GM23338 (cell line): ENCODE results near the gene ADAP1.

ENCODE experiments used
- CREB1 ChIP-seq: fragments of 250-450 bp; sonication (Bioruptor Pico); IDR thresholded peaks from 2 replicates; pipeline ENCODE4 v1.5.0; 2020; ENCODE audit warnings: low read depth, mild to moderate bottlenecking, moderate library complexity
- CTCF ChIP-seq, 2 experiments: fragments of 200-600 bp in 1 of 2; sonication (generic) in 1 of 2; conservative IDR thresholded peaks; 2 replicates each; pipeline versions ENCODE4 v1.5.1 to v1.6.1; 2016 to 2017; ENCODE audit warnings: antibody characterized with exemption in 2 of 2, low read depth in 2 of 2, mild to moderate bottlenecking in 2 of 2, moderate library complexity in 1 of 2
- EZH2 ChIP-seq: fragments of 200-600 bp; sonication (generic); IDR thresholded peaks from one replicate; pipeline ENCODE4 v1.8.0; 2017; ENCODE audit warnings: antibody characterized with exemption, mild to moderate bottlenecking, low read depth; ENCODE audit not compliant: unreplicated experiment
- EZH2phosphoT487 ChIP-seq: fragments of 200-600 bp; sonication (generic); IDR thresholded peaks from one replicate; pipeline ENCODE4 v1.8.1; 2018; ENCODE audit warnings: antibody characterized with exemption; ENCODE audit not compliant: unreplicated experiment
- JUNB ChIP-seq: IDR thresholded peaks from one replicate; pipeline ENCODE4 v1.6.1; 2016; ENCODE audit warnings: antibody characterized with exemption; ENCODE audit not compliant: unreplicated experiment
- POLR2AphosphoS5 ChIP-seq: IDR thresholded peaks from 2 replicates; pipeline ENCODE4 v1.6.1; 2016; ENCODE audit warnings: antibody characterized with exemption, low read depth
- REST ChIP-seq: IDR thresholded peaks from one replicate; pipeline ENCODE4 v1.6.1; 2018; ENCODE audit warnings: antibody characterized with exemption; ENCODE audit not compliant: unreplicated experiment
- STAT1 ChIP-seq: IDR thresholded peaks from one replicate; pipeline ENCODE4 v1.6.1; 2016; ENCODE audit warnings: antibody characterized with exemption; ENCODE audit not compliant: unreplicated experiment

- TF ChIP-seq EZH2 (no peak), CTCF (conservative IDR thresholded peaks at IDR 0.05; ENCODE audit: low read depth in 2 of 2) (no peak), POLR2AphosphoS5 (no peak), REST (no peak), CREB1 (CRISPR knock-in tag) (no peak), JUNB (no peak), EZH2phosphoT487 (no peak), STAT1 (no peak)
Observed at GRCh38 chr7:909358-910329, 44.8 kb downstream of the ADAP1 start.
